ENCODE data around the gene FMN1. TPM values are rescaled to one million over a fixed set of nuclear protein-coding genes. Genes with fewer than 3 reads are reported as not detected.

FMN1 gene
- polyA plus RNA-seq, 1 donor from 2014 or later: 0.40 TPM

DNA sequence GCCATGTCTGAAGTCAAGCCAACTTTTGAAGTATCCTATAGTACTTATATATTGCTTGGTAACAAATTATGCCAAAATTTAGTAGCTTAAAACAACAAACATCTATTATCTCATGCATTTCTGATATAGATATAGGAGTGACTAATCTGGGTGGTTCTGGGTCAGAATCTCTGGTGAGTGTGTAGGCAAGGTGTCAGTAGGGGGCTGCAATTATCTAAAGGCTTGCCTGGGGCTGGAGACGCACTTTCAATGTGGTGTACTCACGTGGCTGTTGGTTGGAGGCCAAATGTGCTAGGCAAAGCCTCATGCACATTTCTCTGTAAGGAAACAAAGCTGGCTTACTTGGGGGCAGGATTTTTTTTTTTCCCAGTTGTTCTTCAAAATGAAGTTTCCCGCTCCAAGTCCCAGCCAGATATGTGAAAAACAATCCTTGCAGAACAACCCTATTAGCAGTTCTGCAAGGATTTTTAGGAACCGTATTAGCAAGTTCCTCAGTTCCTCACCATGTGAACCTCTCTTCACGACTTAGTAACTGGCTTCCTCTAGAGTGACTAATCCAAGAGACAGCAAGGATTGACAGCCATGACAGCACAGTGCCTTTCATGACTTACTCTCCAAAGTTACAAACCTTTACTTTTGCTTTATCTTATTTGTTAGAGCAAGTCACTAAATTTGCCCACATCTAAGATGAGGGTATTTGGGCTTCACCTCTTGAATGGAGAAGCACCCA, 450.9 kb downstream of the FMN1 start:
- no peaks in the 10 kb centered on the region for H4K20me1 ChIP-seq (ENCODE audit: insufficient read depth)
- TF ChIP-seq, protein P1, sequence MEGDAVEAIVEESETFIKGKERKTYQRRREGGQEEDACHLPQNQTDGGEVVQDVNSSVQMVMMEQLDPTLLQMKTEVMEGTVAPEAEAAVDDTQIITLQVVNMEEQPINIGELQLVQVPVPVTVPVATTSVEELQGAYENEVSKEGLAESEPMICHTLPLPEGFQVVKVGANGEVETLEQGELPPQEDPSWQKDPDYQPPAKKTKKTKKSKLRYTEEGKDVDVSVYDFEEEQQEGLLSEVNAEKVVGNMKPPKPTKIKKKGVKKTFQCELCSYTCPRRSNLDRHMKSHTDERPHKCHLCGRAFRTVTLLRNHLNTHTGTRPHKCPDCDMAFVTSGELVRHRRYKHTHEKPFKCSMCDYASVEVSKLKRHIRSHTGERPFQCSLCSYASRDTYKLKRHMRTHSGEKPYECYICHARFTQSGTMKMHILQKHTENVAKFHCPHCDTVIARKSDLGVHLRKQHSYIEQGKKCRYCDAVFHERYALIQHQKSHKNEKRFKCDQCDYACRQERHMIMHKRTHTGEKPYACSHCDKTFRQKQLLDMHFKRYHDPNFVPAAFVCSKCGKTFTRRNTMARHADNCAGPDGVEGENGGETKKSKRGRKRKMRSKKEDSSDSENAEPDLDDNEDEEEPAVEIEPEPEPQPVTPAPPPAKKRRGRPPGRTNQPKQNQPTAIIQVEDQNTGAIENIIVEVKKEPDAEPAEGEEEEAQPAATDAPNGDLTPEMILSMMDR (IDR thresholded peaks at IDR 0.05; ENCODE audit: poor library complexity, severe bottlenecking): no peak
- no peak for TF ChIP-seq POLR2AphosphoS5 (IDR thresholded peaks at IDR 0.05)
- no peak for TF ChIP-seq EP300 (conservative IDR thresholded peaks at IDR 0.05; ENCODE audit: poor library complexity, severe bottlenecking)
- TF ChIP-seq RAD21 (conservative IDR thresholded peaks at IDR 0.05): no peak
- no peak for TF ChIP-seq SMC3 (conservative IDR thresholded peaks at IDR 0.05; ENCODE audit: poor library complexity)
- no peak for TF ChIP-seq EZH2 (IDR thresholded peaks at IDR 0.05; ENCODE audit: borderline replicate concordance, insufficient read depth, low read length, poor library complexity, severe bottlenecking)
- TF ChIP-seq MXI1 (conservative IDR thresholded peaks at IDR 0.05; ENCODE audit: poor library complexity, severe bottlenecking): no peak
- TF ChIP-seq TAF1 (IDR thresholded peaks at IDR 0.05; ENCODE audit: low read depth): no peak
- no peak for TF ChIP-seq REST (IDR thresholded peaks at IDR 0.05; ENCODE audit: borderline replicate concordance)
- H2AFZ ChIP-seq (ENCODE audit: low read depth, low read length): no peak overlapping the region
- H3K79me2 ChIP-seq (replicated peaks; ENCODE audit: insufficient read depth, low read length): no peaks in the 10 kb centered on the region
- no peak overlapping the region for H3K9ac ChIP-seq (ENCODE audit: low read length)
- H3K9me2 ChIP-seq (ENCODE audit: insufficient read depth, low read length): no peaks in the 10 kb centered on the region
- H3F3A ChIP-seq (ENCODE audit: insufficient read depth, low read length, poor library complexity, severe bottlenecking): no peaks in the 10 kb centered on the region
- H3K9me3 ChIP-seq (ENCODE audit: low read length): peaks cover 4% of the 10 kb centered on the region
- no peaks in the 10 kb centered on the region for H3K27me3 ChIP-seq (ENCODE audit: insufficient read depth, low read depth, low read length)
- no peaks in the 10 kb centered on the region for H3K36me3 ChIP-seq (ENCODE audit: insufficient read depth, low read length)
- no peak overlapping the region for H3K4me2 ChIP-seq (ENCODE audit: low read length)
- H3K4me3 ChIP-seq (ENCODE audit: low read length): no peak overlapping the region
- no peak overlapping the region for H3K27ac ChIP-seq (ENCODE audit: low read length)

GRCh38 chr15:32739522-32740063, 454.9 kb downstream of the FMN1 start:
- Histone ChIP-seq H3K4me3 (ENCODE audit: low read length) (no peak overlapping the region), H3K36me3 (ENCODE audit: insufficient read depth, low read length) (no peaks in the 10 kb centered on the region), H3K9me3 (ENCODE audit: low read length) (peaks cover 4% of the 10 kb centered on the region), H3K4me2 (ENCODE audit: low read length) (no peak overlapping the region), H3K9ac (ENCODE audit: low read length) (no peak overlapping the region), H3K9me2 (ENCODE audit: insufficient read depth, low read length) (no peaks in the 10 kb centered on the region), H4K20me1 (ENCODE audit: insufficient read depth) (no peaks in the 10 kb centered on the region), H3K27ac (ENCODE audit: low read length) (no peak overlapping the region), H3F3A (ENCODE audit: insufficient read depth, low read length, poor library complexity, severe bottlenecking) (no peaks in the 10 kb centered on the region), H2AFZ (ENCODE audit: low read depth, low read length) (no peak overlapping the region), H3K27me3 (ENCODE audit: insufficient read depth, low read depth, low read length) (no peaks in the 10 kb centered on the region), H3K79me2 (replicated peaks; ENCODE audit: insufficient read depth, low read length) (no peaks in the 10 kb centered on the region)
- TF ChIP-seq, protein P1 (IDR thresholded peaks at IDR 0.05; ENCODE audit: poor library complexity, severe bottlenecking): no peak
- TF ChIP-seq TAF1 (IDR thresholded peaks at IDR 0.05; ENCODE audit: low read depth) (no peak), EZH2 (IDR thresholded peaks at IDR 0.05; ENCODE audit: borderline replicate concordance, insufficient read depth, low read length, poor library complexity, severe bottlenecking) (no peak), REST (IDR thresholded peaks at IDR 0.05; ENCODE audit: borderline replicate concordance) (no peak), POLR2AphosphoS5 (IDR thresholded peaks at IDR 0.05) (no peak), MXI1 (conservative IDR thresholded peaks at IDR 0.05; ENCODE audit: poor library complexity, severe bottlenecking) (no peak)
